Nephron (organoid): ENCODE data around the gene FAR2.

ENCODE experiments used
- H3K27ac Mint-ChIP-seq, 3 experiments: 2 replicates each; pipeline ENCODE4 v1.8.0; 2020; ENCODE audit warnings: mixed read lengths in 3 of 3, mild to moderate bottlenecking in 2 of 3, moderate library complexity in 1 of 3
- H3K27me3 Mint-ChIP-seq: 2 replicates; pipeline ENCODE4 v1.8.0; 2021; ENCODE audit warnings: low read depth, mild to moderate bottlenecking, moderate library complexity, mixed read lengths
- H3K36me3 Mint-ChIP-seq: 2 replicates; pipeline ENCODE4 v1.8.0; 2020; ENCODE audit warnings: low read depth, mixed read lengths
- H3K4me1 Mint-ChIP-seq: 2 replicates; pipeline ENCODE4 v1.8.0; 2020; ENCODE audit warnings: mixed read lengths
- H3K4me3 Mint-ChIP-seq, 3 experiments: 2 replicates each; pipeline ENCODE4 v1.8.0; 2020; ENCODE audit warnings: mild to moderate bottlenecking in 3 of 3, mixed read lengths in 3 of 3, moderate library complexity in 2 of 3
- H3K9me3 Mint-ChIP-seq: 2 replicates; pipeline ENCODE4 v1.8.0; 2020; ENCODE audit warnings: mixed read lengths
- CTCF ChIP-seq, 3 experiments: fragments of 200-600 bp; sonication (generic); IDR thresholded peaks; one replicate each; pipeline ENCODE4 v1.5.0; 2021; ENCODE audit warnings: antibody characterized with exemption in 3 of 3; ENCODE audit not compliant: unreplicated experiment in 3 of 3

The FAR2 gene

GRCh38 chr12:29148911-29149690, at the start of gene FAR2:
Gene FAR2, plus strand, starts transcription at chr12:29149278. Its CDS starts 121,172 bp downstream, at chr12:29270450.
- peaks cover 29% of the 10 kb centered on the region for H3K27me3 Mint-ChIP-seq
- peaks cover 21% of the 10 kb centered on the region for H3K4me1 Mint-ChIP-seq
- H3K27ac Mint-ChIP-seq: peak within 1 kb of the TSS; percentile 94 to 97 (median 95)
- TF ChIP-seq CTCF (IDR thresholded peaks at IDR 0.05; ENCODE audit: unreplicated experiment in 3 of 3): no peak
- H3K4me3 Mint-ChIP-seq: peak within 1 kb of the TSS; percentile 94 to 97 (median 95)
- no peaks in the 10 kb centered on the region for H3K36me3 Mint-ChIP-seq
- H3K9me3 Mint-ChIP-seq: peaks cover 2% of the 10 kb centered on the region

- no peak for TF ChIP-seq CTCF (IDR thresholded peaks at IDR 0.05; ENCODE audit: unreplicated experiment in 3 of 3)
- H3K9me3 Mint-ChIP-seq: peaks cover 11% of the 10 kb centered on the region
- H3K27ac Mint-ChIP-seq: no peak overlapping the region
- H3K4me1 Mint-ChIP-seq: no peaks in the 10 kb centered on the region
- H3K4me3 Mint-ChIP-seq: no peak overlapping the region
- H3K36me3 Mint-ChIP-seq: no peaks in the 10 kb centered on the region
- H3K27me3 Mint-ChIP-seq: peaks cover 4% of the 10 kb centered on the region
Observed at GRCh38 chr12:29102741-29103140, 46.3 kb upstream of the FAR2 start.

- Mint-ChIP-seq H3K27ac (no peak overlapping the region), H3K27me3 (peaks cover 4% of the 10 kb centered on the region), H3K4me3 (no peak overlapping the region), H3K36me3 (no peaks in the 10 kb centered on the region), H3K4me1 (no peaks in the 10 kb centered on the region), H3K9me3 (peaks cover 9% of the 10 kb centered on the region)
- TF ChIP-seq CTCF (IDR thresholded peaks at IDR 0.05; ENCODE audit: unreplicated experiment in 3 of 3): no peak
Observed at GRCh38 chr12:29103539-29103974, 45.5 kb upstream of the FAR2 start.

GRCh38 chr12:29104516-29104915, 44.6 kb upstream of the FAR2 start:
- no peaks in the 10 kb centered on the region for H3K4me1 Mint-ChIP-seq
- H3K4me3 Mint-ChIP-seq: no peak overlapping the region
- no peak for TF ChIP-seq CTCF (IDR thresholded peaks at IDR 0.05; ENCODE audit: unreplicated experiment in 3 of 3)
- H3K27me3 Mint-ChIP-seq: peaks cover 4% of the 10 kb centered on the region
- H3K9me3 Mint-ChIP-seq: peaks cover 8% of the 10 kb centered on the region
- H3K27ac Mint-ChIP-seq: no peak overlapping the region
- no peaks in the 10 kb centered on the region for H3K36me3 Mint-ChIP-seq

- no peak for TF ChIP-seq CTCF (IDR thresholded peaks at IDR 0.05; ENCODE audit: unreplicated experiment in 3 of 3)
- Mint-ChIP-seq H3K27me3 (peaks cover 4% of the 10 kb centered on the region), H3K36me3 (no peaks in the 10 kb centered on the region), H3K9me3 (peaks cover 23% of the 10 kb centered on the region), H3K4me1 (no peaks in the 10 kb centered on the region), H3K27ac (no peak overlapping the region), H3K4me3 (no peak overlapping the region)
Observed at GRCh38 chr12:29110506-29111442, 38.3 kb upstream of the FAR2 start.
